GM23248 (cell line): Measurements from ENCODE around the gene UBE3B.

Experiments used
- EZH2 ChIP-seq: fragments of 200-600 bp; sonication (generic); IDR thresholded peaks from 2 replicates; pipeline ENCODE4 v1.6.1; 2018; ENCODE audit warnings: antibody characterized with exemption, mild to moderate bottlenecking; ENCODE audit not compliant: insufficient read depth, poor library complexity, severe bottlenecking
- EZH2phosphoT487 ChIP-seq: fragments of 200-600 bp; sonication (generic); IDR thresholded peaks from 2 replicates; pipeline ENCODE4 v1.6.1; 2018; ENCODE audit warnings: antibody characterized with exemption, moderate library complexity, mild to moderate bottlenecking, low read depth; ENCODE audit not compliant: insufficient read depth

GRCh38 chr12:109502332-109502731, 24.9 kb downstream of the UBE3B start:
- no peak for TF ChIP-seq EZH2
- no peak for TF ChIP-seq EZH2phosphoT487
